GM19099 (cell line): ENCODE measurements around the gene MORN3.
A peak's percentile ranks its signal among the peaks of the same experiment; 100 is the strongest.

Experiments used
- POLR2A ChIP-seq: IDR thresholded peaks from 3 replicates; pipeline ENCODE4 v1.6.1; 2011; ENCODE audit warnings: low read depth; ENCODE audit not compliant: insufficient read length; ENCODE audit errors: extremely low read depth

MORN3 gene, protein sequence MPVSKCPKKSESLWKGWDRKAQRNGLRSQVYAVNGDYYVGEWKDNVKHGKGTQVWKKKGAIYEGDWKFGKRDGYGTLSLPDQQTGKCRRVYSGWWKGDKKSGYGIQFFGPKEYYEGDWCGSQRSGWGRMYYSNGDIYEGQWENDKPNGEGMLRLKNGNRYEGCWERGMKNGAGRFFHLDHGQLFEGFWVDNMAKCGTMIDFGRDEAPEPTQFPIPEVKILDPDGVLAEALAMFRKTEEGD

DNA sequence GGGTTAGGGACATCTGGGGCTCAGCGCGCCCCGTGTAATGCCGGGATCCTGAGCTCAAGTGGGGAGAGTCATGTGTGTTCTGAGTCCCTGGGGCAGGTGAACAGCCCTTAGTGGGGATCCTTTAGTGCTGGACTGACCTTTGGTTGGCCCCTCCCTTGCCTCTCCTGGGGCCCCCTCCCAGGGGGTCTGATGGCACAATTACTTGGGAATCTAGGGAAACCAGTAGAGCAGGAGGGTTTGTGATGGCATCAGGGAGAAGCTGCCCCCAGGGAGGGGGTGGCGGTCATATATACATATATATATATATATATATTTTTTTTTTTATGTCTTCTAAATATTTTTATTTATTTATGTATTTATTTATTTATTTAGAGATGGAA is at the start of gene MORN3:
MORN3 (minus strand) TSS at position 134 of the 380 bp plus-strand sequence. CDS start 171 bp downstream, outside the sequence.
- TF ChIP-seq POLR2A = no peak

DNA sequence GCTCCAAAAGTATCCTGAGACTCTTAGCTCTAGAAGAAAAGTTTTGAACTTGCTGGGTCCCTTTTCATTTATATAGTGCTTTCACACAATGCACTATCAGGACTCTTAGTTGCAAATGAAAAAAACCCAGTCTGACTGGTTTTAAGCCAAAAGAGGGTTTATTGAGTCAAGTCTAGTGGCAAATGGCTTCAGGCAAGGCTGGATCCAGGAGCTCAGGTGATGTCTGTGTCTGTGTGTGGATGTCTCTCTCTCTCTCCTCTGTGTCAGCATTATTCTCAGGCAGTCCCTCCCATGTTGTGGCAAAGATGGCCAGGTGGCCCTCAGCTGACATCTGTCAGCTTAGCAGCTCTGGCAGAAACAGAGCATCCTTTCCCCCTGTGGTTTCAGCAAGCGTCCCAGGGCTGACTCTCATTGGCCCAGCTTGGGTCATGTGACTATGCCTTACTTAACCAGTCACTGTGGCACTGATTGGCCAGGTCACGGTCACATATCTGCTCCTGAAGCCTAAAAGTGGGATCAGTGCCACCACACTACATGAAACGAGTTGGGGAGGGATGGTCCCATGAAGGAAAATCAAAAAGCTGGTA is 49.3 kb upstream of the MORN3 start:
- TF ChIP-seq POLR2A = no peak

DNA sequence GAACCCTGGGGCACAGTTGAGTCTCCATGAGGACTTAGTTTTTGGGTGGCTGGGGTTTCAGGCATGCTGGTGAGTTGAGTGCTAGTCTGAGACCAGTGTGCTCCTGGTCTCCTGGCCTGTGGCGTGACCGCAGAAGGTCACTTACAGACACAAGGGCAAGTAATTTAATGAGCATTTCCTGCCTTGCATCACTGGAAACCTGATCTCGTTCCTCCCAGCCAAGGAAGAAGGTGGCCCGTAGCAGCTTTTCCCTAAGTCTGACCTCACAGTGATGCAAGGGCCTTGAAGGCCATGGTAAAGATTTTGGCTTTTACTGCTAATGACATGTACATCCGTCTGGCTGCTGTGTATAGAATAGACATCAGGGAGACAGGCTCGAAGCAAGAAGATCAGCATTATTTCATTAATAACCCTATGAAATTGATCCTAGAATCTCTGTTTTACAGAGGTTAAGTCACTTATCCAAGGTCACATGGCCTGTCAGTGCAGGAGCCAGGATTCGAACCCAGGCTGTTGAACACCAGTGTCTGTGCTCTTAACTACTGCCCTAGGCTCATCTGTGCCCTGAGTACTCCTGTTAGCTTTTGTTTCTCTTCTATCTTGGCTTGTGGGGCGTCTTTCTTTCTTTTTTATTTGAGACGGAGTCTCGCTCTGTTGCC is 47.7 kb upstream of the MORN3 start:
- TF ChIP-seq POLR2A = no peak

DNA sequence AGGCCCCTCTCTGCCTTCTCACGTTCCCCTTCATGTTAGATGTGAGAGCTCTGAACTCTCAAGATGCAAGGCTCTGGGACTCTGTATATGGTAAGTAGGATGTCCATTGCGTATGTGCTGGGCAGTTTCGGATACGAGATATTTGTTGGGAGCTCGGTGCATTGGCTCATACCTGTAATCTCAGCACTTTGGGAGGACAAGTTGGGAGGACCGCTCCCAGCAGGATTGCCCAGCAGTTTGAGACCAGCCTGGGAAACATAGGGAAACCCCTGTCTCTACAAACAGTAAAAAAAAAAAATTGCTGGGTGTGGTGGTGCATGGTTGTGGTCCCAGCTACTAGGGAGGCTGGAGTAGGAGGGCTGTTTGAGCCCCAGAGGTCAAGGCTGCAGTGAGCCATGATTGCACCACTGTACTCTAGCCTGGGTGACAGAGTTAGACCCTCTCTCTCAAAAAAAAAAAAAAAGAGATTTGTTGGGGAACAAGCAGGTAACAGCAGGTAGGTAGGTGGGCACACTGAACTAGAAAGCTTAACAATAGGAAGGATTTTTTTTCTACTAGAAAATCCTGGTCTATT is 46.5 kb upstream of the MORN3 start:
- TF ChIP-seq POLR2A = no peak

DNA sequence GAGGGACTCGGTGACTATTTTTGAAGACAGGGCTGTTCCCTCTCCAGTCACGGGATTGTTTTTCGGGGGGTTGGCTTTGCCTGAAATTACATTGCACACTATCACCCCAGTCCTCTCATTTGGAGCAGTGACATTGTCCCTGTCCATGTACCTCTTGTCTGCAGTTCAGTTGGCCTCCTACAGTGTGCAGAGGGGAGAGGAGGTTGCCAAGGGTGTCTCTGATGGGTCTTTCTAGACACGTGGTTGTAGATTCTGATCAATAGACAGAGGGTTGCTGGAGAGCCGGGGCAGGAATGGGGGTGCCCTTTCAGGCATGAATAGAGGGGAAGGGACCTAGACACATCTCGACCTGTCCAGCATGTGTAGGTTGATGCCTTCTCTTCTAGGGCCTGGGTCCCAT is 44.3 kb upstream of the MORN3 start:
- TF ChIP-seq POLR2A = no peak

DNA sequence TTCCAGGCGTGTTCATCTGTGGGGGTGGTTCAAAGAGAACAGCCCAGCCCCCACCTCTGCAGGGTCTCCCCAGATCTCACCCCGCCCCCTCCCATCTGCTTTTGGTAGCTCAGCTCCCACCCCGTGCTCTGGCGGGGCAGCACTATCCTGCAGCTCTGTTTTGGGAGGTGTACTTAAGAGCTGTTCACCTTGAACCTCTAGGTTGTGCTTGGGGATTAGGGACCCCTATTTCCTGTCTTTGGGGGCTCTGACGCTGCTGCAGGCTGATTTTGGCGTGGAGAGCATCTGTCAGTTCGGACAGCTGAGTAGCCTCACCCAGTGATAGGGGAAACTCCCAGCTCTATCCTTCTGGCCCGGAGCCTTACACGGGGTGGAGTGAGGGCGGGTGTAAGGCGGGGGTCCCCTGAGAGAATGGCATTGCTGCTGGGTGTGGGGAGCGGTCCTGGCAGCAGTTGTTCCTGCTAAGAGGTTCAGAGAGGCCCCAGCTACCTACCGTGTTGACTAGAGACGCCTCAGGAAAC is 43.9 kb upstream of the MORN3 start:
- no peak for TF ChIP-seq POLR2A

DNA sequence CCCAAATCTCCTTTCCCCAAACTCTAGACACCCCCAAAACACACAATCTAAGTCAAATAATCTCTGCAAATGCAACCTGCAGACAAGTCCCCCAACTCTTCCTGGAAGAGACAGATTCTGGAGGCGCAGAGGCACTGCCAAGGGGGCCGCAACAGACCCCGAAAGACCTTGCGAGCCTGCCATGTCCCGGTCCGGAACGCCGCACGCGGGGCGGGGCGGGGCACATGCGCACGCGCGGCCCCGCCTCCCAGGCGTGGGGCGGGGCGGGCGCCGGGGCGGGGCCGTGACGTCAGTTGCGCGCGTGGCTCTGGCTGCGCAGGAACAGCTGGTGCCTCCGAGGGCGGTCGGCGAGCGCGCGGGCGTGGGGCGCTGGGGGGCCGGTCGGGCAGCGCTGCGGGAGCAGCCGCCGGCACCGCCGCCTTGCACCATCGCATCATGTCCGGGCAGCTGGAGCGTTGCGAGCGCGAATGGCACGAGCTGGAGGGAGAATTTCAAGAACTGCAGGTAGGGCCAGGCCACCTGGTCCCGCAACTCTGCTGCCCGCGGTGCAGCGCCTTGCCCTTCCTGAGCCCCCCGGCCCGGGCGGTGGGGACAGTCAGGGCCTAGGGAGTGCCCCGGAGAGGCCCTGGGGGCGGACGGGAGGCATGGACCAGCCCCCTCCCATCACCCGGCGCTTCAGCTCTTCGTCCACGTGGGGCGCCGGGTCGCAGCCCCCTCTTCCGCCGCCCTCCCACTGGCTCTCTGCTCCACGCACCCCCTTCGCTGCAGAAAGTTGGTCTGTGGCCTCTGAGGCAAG is 43.2 kb upstream of the MORN3 start, which contains the start of gene TMEM120B:
TMEM120B (plus strand) TSS at position 292 of the 796 bp plus-strand sequence; CDS start at position 436, 144 bp downstream.
- TF ChIP-seq POLR2A = peak; percentile 91

DNA sequence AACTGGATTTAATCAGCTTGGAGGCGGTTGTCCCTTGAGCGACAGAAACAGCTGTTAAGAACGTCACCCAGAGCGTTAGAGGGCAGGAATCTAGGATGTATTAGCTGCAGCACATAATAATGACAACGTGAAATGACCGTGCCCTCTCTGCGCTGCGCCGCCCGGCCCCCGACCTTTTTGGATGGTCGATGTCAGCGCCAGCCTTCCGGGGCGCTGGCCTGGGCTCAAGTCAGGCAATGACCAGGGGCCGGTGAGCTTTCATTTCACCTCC is 42.7 kb upstream of the MORN3 start:
- no peak for TF ChIP-seq POLR2A

DNA sequence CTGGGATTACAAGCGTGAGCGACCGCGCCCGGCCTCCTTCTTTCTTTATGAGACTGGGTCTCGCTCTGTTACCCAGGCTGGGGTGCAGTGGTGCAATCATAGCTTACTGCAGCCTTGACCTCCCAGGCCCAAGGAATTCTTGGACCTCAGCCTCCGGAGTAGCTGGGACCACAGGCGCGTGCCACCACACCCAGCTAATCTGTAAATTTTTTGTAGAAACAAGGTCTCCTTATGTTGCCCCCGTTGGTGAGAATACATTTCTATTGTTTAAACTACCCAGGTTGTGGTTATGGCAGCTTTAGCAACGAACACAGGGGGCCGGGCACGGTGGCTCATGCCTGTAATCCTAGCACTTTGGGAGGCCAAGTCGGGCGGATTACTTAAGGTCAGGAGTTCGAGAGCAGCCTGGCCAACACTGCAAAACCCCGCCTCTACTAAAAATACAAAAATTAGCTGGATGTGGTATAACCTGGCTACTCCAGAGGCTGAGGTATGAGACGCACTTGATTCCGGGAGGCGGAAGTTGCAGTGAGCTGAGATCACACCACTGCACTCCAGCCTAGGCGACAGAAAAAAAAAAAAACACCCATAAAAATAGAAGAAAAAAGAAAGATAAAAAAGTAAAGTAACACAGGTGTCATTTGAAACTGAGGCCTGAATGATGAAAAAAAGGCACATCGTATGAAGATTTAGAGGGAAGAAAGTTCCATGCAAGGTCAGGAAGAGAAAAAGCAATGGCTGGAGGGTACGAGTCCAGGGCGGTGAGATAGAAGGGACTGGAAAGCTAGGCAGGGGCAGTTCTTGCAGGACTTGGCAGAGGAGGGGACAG is 42.1 kb upstream of the MORN3 start:
- TF ChIP-seq POLR2A = no peak

DNA sequence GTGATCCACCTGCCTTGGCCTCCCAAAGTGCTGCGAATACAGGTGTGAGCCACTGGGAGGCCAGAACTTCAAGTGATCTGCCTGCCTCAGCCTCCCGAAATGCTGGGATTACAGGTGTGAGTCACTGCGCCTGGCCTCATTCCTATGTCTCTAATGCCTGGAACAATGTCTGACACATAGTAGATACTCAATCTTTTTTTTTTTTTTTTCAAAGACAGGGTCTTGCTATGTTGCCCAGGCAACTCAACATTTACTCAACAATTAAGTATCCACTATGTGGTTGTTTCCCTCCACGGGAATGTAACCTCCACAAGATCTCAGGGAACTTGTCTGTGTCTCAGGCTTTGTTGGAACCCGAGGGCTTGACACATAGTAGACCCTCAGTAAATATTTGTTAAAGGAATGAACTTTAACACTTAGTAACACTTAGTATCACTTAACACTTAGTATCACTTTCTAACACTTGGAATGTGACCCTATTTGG is 40.1 kb upstream of the MORN3 start:
- no peak for TF ChIP-seq POLR2A

DNA sequence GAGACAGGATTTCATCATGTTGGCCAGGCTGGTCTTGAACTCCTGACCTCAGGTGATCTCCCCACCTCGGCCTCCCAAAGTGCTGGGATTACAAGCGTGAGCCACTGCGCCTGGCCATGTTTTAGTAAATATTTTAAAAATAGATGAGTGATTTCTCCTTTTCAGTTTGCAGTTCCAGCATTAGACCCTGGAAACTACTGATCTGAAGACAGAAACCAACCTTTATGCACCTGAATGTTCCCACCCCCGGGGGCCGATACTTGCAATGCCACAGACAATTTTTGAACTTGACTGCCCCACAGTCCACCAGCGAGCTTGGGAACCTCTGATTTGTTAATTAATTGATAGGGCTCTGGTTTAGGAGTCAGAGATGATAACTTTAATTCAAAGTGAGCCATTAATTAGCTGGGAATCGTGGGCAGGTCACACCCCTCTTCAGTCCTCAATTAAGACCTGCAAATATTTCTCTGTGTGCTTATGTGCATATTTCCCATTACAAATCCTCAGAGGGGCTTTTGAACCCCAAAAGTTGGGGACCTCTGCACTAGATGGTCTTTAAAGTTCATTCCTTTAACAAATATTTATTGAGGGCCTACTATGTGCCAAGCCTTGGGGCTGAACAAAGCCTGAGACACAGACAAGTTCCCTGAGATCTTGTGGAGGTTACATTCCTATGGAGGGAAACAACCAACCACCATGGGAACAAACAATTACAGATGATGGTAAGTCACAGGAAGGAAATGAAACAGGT is 39.0 kb upstream of the MORN3 start:
- TF ChIP-seq POLR2A = no peak

DNA sequence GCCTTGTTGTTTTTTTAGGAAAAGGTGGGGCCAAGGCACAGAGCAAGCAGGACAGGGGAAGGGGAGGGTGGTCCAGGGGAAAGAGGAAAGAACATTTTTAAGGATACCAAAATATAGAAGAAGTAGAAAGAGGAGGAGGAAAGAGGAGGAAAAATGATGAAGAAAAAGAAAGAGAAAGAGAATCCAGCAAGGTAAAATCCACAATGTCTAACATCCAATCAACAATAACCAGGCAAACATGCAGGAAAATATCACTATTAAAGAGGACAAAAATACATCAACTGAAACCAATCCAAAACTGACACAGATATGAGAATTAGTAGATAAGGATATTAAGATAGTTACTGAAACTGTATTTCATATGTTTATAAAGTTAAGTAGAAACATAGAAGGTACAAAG is 36.1 kb upstream of the MORN3 start:
- TF ChIP-seq POLR2A = no peak

DNA sequence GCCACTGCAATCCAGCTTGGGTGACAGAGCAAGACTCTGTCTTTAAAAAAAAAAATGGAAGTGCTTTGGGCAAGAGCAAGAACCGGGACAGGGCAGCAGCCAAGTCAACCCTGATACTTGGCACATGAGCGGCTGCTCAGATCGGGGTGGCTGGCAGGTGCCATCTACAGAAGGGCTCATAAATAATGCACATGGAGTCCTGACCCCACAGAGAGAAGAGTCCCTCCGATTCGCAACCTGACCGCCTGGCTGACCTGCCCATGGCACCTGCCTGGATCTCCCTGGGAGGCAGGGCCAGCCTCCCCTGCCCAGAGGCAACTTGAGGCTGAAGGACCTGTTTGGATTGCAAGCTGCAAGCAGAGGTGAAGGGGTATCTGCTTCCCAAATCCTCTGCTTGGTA is 33.5 kb upstream of the MORN3 start:
- no peak for TF ChIP-seq POLR2A

DNA sequence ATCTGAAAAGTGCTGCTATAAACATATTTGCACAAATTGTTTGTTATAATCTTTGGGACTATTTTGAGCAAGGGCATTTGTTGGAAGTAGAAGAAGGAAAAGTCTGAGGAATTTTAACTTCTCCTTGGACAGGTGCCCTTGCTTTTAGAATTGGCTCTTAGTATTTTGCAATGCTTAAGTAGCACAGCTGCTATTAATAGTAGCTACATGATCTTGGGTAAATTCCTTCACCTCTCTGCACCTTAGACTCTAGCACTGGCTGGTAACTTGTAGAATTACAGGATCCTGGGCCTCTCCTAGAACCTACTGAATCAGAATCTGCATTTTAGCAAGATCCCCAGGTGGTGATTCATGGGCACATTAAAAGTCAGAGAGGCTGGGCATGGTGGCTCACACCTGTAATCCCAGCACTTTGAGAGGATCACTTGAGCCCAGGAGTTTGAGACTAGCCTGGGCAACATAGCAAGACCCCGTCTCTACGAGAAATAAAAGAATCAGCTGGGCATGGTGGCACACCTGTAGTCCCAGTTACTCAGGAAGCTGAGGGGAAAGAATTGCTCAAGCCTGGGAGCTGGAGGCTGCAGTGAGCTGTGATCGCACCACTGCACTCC is 32.3 kb upstream of the MORN3 start:
- TF ChIP-seq POLR2A = no peak
